GF-D8 (cell line): ENCODE measurements around the gene ECE2.

Experiments used
- DNase-seq: peaks from one replicate; lab custom pipeline; 2025; lab: John Stamatoyannopoulos, UW

The ECE2 gene

GRCh38 chr3:184240384-184241140 lies 35.3 kb upstream of the ECE2 start:
- DNase-seq, result no peak

- DNase-seq, result no peak
Observed at GRCh38 chr3:184241141-184241446, 34.7 kb upstream of the ECE2 start.

GRCh38 chr3:184241447-184242296 lies 34.1 kb upstream of the ECE2 start:
- no peak for DNase-seq

GRCh38 chr3:184242297-184242685 lies 33.5 kb upstream of the ECE2 start:
- DNase-seq, result no peak

- DNase-seq, result peak; percentile 29
Observed at GRCh38 chr3:184248454-184249411, 27.1 kb upstream of the ECE2 start, which contains the start of gene ALG3. Gene ALG3, minus strand, starts transcription at chr3:184248962. Its CDS starts 22 bp downstream, at chr3:184248940.

- DNase-seq, result peak; percentile 96
Observed at GRCh38 chr3:184249412-184250166, 26.2 kb upstream of the ECE2 start, which contains the start of gene EEF1AKMT4. Gene EEF1AKMT4, plus strand, starts transcription at chr3:184249672. Its CDS starts 23 bp downstream, at chr3:184249695.

GRCh38 chr3:184250167-184250828 lies 25.5 kb upstream of the ECE2 start:
- peak; percentile 82 for DNase-seq

- DNase-seq, result no peak
Observed at GRCh38 chr3:184255291-184256039, 20.4 kb upstream of the ECE2 start.

- DNase-seq, result no peak
Observed at GRCh38 chr3:184257083-184257915, 18.5 kb upstream of the ECE2 start.

GRCh38 chr3:184258926-184259325 lies 16.9 kb upstream of the ECE2 start:
- no peak for DNase-seq

GRCh38 chr3:184259396-184259877 lies 16.4 kb upstream of the ECE2 start:
- DNase-seq, result no peak

- no peak for DNase-seq
Observed at GRCh38 chr3:184259878-184260723, 15.7 kb upstream of the ECE2 start.

GRCh38 chr3:184260724-184261269 lies 15.0 kb upstream of the ECE2 start:
- no peak for DNase-seq

GRCh38 chr3:184261270-184261853 lies 14.5 kb upstream of the ECE2 start, which contains the start of gene CAMK2N2:
Gene CAMK2N2, minus strand, starts transcription at chr3:184261553. Its CDS starts 268 bp downstream, at chr3:184261285.
- DNase-seq, result no peak

GRCh38 chr3:184261854-184262763 lies 13.7 kb upstream of the ECE2 start:
- DNase-seq, result no peak

GRCh38 chr3:184262764-184263179 lies 13.1 kb upstream of the ECE2 start:
- no peak for DNase-seq
